Left ventricle myocardium superior (tissue), 1 donor: Measurements from ENCODE around the gene DSG4. TPM values are rescaled to one million over a fixed set of nuclear protein-coding genes. Genes with fewer than 3 reads are reported as not detected.
"Not testable (repeated sequence)": the region's sequence is repeated elsewhere in the genome, so short reads cannot be mapped to it uniquely, and the experiment has no call there.

ENCODE experiments used
- ATAC-seq: fragments of 200-7000 bp; cut with Tn5 transposase; one replicate; pipeline ENCODE4 v1.9.1; 2020; ENCODE audit warnings: mild to moderate bottlenecking, moderate library complexity
- DNase-seq: peaks from one replicate; pipeline ENCODE4 v3.0.0-alpha.2; 2020
- intact Hi-C: fragments of 100-400 bp; cut with micrococcal nuclease; formaldehyde crosslinking; loops from one replicate; pipeline ENCODE4 v1.11.0; 2022
- long read RNA-seq: library from polyadenylated mRNA; unstranded; transcript quantifications from one replicate; pipeline ENCODE4 v2.0.0, GENCODE V29; 2021
- total RNA-seq: library from RNA; stranded (reverse); fragmentation: NEBNext Ultra II Directional; extraction: Animal tissue kit (Norgen Biotek cat#: 25700); gene quantifications from one replicate; pipeline ENCODE4 v1.2.1, GENCODE V29; 2021
- donor health status: DM: no; HTN: yes; CAD: no; lungs with severe emphysema.

The DSG4 gene
- not detected for total RNA-seq
- long read RNA-seq = 0 reads

GRCh38 chr18:31376477-31376876 is at the start of gene DSG4:
TSS of gene DSG4 (plus strand) at chr18:31376777. CDS start at chr18:31376912, 135 bp downstream.
- intact Hi-C loops = no loop called here
- no peak for ATAC-seq
- DNase-seq = no peak

GRCh38 chr18:31329787-31330438 is 46.7 kb upstream of the DSG4 start:
- ATAC-seq (no peak), DNase-seq (no peak)
- intact Hi-C loops = no loop called here

GRCh38 chr18:31343454-31343853 is 33.1 kb upstream of the DSG4 start:
- DNase-seq (no peak), ATAC-seq (no peak)
- intact Hi-C loops = no loop called here

GRCh38 chr18:31353336-31353735 is 23.2 kb upstream of the DSG4 start:
- intact Hi-C loops, DNase-seq, ATAC-seq: not testable (repeated sequence)

- intact Hi-C loops = no loop called here
- ATAC-seq (no peak), DNase-seq (no peak)
Observed at GRCh38 chr18:31354990-31355389, 21.6 kb upstream of the DSG4 start.

- ATAC-seq = no peak
- no peak for DNase-seq
- intact Hi-C loops = no loop called here
Observed at GRCh38 chr18:31356025-31356424, 20.6 kb upstream of the DSG4 start.

- intact Hi-C loops = no loop called here
- ATAC-seq = no peak
- DNase-seq = no peak
Observed at GRCh38 chr18:31364190-31364589, 12.4 kb upstream of the DSG4 start.

- no peak for DNase-seq
- no peak for ATAC-seq
- intact Hi-C loops = no loop called here
Observed at GRCh38 chr18:31369478-31369877, 7.1 kb upstream of the DSG4 start.

- ATAC-seq = no peak
- no peak for DNase-seq
Observed at GRCh38 chr18:31371989-31372388, 4.6 kb upstream of the DSG4 start.

GRCh38 chr18:31373641-31374040 is 2.9 kb upstream of the DSG4 start:
- ATAC-seq = no peak
- DNase-seq = no peak
- intact Hi-C loops = no loop called here

More at GRCh38 chr18:31371989-31372388, 4.6 kb upstream of the DSG4 start:
- intact Hi-C loops = no loop called here

GRCh38 chr18:31380912-31381311 is 4.3 kb downstream of the DSG4 start:
- DNase-seq (no peak), ATAC-seq (no peak)
- intact Hi-C loops = no loop called here

- DNase-seq (no peak), ATAC-seq (no peak)
- intact Hi-C loops = no loop called here
Observed at GRCh38 chr18:31382107-31382506, 5.5 kb downstream of the DSG4 start.

- intact Hi-C loops = no loop called here
- DNase-seq (no peak), ATAC-seq (no peak)
Observed at GRCh38 chr18:31386741-31387140, 10.2 kb downstream of the DSG4 start.

- intact Hi-C loops = no loop called here
- ATAC-seq (no peak), DNase-seq (no peak)
Observed at GRCh38 chr18:31393286-31393685, 16.7 kb downstream of the DSG4 start.

- peak; percentile 91 for ATAC-seq
- intact Hi-C loops = no loop called here
- DNase-seq = no peak
Observed at GRCh38 chr18:31396796-31397612, 20.4 kb downstream of the DSG4 start.

GRCh38 chr18:31398191-31398590 is 21.6 kb downstream of the DSG4 start:
- DNase-seq (no peak), ATAC-seq (no peak)
- intact Hi-C loops = no loop called here

GRCh38 chr18:31399306-31400032 is 22.9 kb downstream of the DSG4 start:
- intact Hi-C loops = no loop called here
- ATAC-seq = no peak

GRCh38 chr18:31401156-31402025 is 24.8 kb downstream of the DSG4 start:
- ATAC-seq = no peak
- intact Hi-C loops = no loop called here
- DNase-seq = no peak

More at GRCh38 chr18:31399306-31400032, 22.9 kb downstream of the DSG4 start:
- no peak for DNase-seq

- ATAC-seq (no peak), DNase-seq (no peak)
- intact Hi-C loops = no loop called here
Observed at GRCh38 chr18:31402026-31402373, 25.4 kb downstream of the DSG4 start.
